Muscle layer of duodenum (tissue), 2 donors: Measurements from ENCODE around the gene GBP7.

Experiments used
- H3K27ac ChIP-seq: one replicate; pipeline ENCODE4 v1.7.0; 2013; ENCODE audit warnings: mild to moderate bottlenecking, low read length
- H3K27me3 ChIP-seq: one replicate; pipeline ENCODE4 v1.7.0; 2013; ENCODE audit warnings: low read depth, mild to moderate bottlenecking, control low read depth, low read length
- H3K36me3 ChIP-seq, 2 donors: one replicate each; pipeline ENCODE4 v1.7.0; 2013; ENCODE audit warnings: low read length in 2 of 2, control low read depth in 1 of 2, mild to moderate bottlenecking in 1 of 2; ENCODE audit not compliant: insufficient read depth in 2 of 2, control insufficient read depth in 1 of 2
- H3K4me1 ChIP-seq, 2 donors: one replicate each; pipeline ENCODE4 v1.7.0; 2013; ENCODE audit warnings: low read length in 2 of 2, mild to moderate bottlenecking in 2 of 2, control low read depth in 1 of 2, moderate library complexity in 1 of 2; ENCODE audit not compliant: insufficient read depth in 2 of 2, control insufficient read depth in 1 of 2
- H3K4me3 ChIP-seq, 2 donors: one replicate each; pipeline ENCODE4 v1.7.0; 2013; ENCODE audit warnings: low read length in 2 of 2, low read depth in 1 of 2, mild to moderate bottlenecking in 1 of 2
- H3K9me3 ChIP-seq, 2 donors: one replicate each; pipeline ENCODE4 v1.7.0; 2013; ENCODE audit warnings: low read length in 2 of 2, control low read depth in 1 of 2, mild to moderate bottlenecking in 1 of 2; ENCODE audit not compliant: control insufficient read depth in 1 of 2
- donor health status: healthy.

The GBP7 gene

DNA sequence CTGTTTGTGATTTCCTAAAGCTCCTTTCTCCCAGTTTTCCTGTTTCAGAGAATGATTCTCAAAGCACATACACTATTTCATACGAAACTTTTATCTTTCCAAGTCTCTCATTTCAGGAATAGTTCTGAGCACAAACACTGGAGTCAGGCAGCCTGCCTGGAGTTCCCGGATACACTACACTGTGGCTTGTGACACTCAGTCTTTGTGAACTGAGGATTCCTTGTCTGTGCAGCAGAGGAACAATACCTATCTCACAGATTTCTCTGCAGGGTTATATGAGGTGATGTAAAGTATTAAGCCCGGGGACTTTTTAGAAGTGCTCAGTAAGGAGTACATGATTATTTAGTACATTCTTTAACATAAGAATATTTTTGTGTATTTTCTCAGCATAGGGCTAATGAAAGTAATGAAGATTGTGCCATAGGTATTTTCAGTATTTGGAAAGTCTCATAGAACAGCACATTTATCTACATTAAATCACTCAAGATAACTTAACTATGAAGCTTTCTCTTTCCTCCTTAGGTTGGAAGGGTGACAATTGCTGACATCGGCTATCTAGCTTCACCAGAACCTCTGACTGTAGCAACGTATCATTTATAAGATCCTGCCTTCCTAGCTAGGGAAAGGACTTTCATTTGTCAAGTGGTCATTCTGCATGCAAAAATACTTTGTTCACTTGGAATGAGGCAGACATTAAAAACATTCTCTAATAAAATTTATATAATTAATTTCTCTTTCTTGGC is 62.8 kb downstream of the GBP7 start:
- Histone ChIP-seq H3K36me3 (peaks cover 53 to 75% of the 10 kb centered on the region in 2 donors), H3K4me3 (no peak overlapping the region), H3K9me3 (no peaks in the 10 kb centered on the region), H3K27me3 (no peaks in the 10 kb centered on the region), H3K4me1 (peaks cover 0 to 11% of the 10 kb centered on the region in 2 donors), H3K27ac (no peak overlapping the region)

DNA sequence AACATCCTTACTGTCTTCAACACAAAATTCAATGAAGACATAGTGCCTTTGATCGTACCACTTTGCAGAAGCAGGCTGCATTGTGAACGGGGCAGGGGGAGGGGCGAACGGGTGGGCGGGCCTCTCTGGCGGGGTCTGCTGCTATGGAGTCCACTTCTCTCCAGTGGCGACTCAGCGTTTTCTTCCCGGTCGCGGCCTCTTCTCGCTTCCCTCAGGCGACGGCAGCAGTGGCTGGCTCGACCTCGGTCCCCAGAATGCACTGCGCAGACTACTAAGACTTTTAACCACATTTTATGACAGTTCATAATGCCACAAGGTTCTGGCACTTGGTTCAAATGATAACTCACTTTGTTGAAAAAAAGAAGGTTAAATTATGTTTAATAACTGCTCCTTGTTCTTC is 71.1 kb downstream of the GBP7 start:
- Histone ChIP-seq H3K9me3 (no peaks in the 10 kb centered on the region), H3K4me1 (no peaks in the 10 kb centered on the region)

GRCh38 chr1:89104147-89104546 is 71.7 kb downstream of the GBP7 start:
- Histone ChIP-seq H3K4me3 (no peak overlapping the region), H3K4me1 (no peaks in the 10 kb centered on the region), H3K9me3 (no peaks in the 10 kb centered on the region), H3K36me3 (peaks cover 38 to 44% of the 10 kb centered on the region in 2 donors), H3K27me3 (no peaks in the 10 kb centered on the region), H3K27ac (no peak overlapping the region)

More for the DNA sequence above, 71.1 kb downstream of the GBP7 start:
- no peaks in the 10 kb centered on the region for H3K27me3 ChIP-seq
- H3K4me3 ChIP-seq = no peak overlapping the region
- peaks cover 42 to 49% of the 10 kb centered on the region in 2 donors for H3K36me3 ChIP-seq
- H3K27ac ChIP-seq = no peak overlapping the region

DNA sequence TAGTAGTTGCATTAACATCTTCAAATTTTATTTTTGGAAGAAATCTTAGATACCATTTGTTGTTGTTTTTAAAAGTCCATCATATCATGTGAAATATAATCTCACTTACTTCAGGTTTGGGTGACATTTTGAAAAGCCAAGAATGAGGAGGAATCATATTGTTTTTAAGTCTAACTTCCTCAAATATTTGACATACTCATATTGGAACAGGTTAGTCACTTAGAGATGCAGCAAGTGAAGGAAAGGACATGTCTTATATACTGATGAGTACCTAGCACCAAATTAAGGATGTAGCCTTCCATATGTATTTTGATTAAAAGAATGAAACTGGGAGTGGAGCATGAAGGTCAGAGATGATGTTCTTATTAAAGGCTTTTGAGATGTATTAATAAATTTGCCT is 73.8 kb downstream of the GBP7 start:
- no peaks in the 10 kb centered on the region for H3K27me3 ChIP-seq
- H3K9me3 ChIP-seq = no peaks in the 10 kb centered on the region
- H3K36me3 ChIP-seq = peaks cover 20 to 23% of the 10 kb centered on the region in 2 donors
- H3K27ac ChIP-seq = no peak overlapping the region
- no peaks in the 10 kb centered on the region for H3K4me1 ChIP-seq
- no peak overlapping the region for H3K4me3 ChIP-seq

DNA sequence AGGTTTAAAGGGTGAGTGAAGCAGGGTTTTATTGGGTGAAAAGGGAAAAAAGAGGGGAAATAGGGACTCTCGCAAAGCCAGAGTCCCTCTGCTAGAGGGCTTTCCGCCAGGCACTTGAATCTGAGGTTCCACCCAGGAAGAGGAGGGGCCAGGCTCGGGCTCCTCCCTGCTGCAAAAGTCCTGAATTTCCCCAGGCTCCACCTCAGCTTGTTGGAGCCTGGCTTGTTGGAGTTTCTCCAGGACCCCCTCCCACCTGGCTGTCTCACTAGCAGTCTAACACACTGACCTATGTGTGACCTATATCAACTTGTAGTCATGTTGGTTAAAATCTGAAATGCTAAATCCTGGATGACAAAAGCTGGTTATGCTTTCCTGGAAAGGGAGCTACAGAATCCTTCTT is 75.4 kb downstream of the GBP7 start:
- no peak overlapping the region for H3K4me3 ChIP-seq
- H3K27ac ChIP-seq = no peak overlapping the region
- H3K27me3 ChIP-seq = no peaks in the 10 kb centered on the region
- H3K9me3 ChIP-seq = peaks cover 0 to 4% of the 10 kb centered on the region in 2 donors
- H3K4me1 ChIP-seq = no peaks in the 10 kb centered on the region
- H3K36me3 ChIP-seq = peaks cover 6 to 16% of the 10 kb centered on the region in 2 donors

DNA sequence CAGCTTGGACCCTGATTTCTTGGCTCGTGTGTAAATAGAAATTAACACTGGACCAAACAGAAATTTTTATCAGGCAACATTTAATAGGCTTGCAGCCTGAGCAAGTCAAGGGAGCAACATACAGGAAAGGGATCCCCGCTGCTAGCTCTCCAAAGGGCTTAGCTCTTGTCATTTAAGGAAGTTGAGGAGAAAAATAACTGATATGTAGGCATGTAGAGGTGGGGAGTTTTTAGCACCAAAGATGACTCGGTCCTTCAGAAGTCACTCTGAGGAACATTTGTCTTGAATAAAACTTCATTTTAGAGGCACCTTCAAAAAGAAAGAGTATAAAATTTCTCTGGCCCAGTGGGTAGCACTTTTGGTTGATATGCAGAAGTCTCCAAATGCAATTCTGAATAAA is 76.9 kb downstream of the GBP7 start:
- Histone ChIP-seq H3K9me3 (peaks cover 0 to 4% of the 10 kb centered on the region in 2 donors), H3K27ac (no peak overlapping the region), H3K4me1 (no peaks in the 10 kb centered on the region), H3K36me3 (peaks cover 0 to under 1% of the 10 kb centered on the region in 2 donors), H3K4me3 (no peak overlapping the region), H3K27me3 (no peaks in the 10 kb centered on the region)

GRCh38 chr1:89095737-89096136 is 80.1 kb downstream of the GBP7 start:
- H3K36me3 ChIP-seq = no peaks in the 10 kb centered on the region
- H3K27ac ChIP-seq = no peak overlapping the region
- no peak overlapping the region for H3K4me3 ChIP-seq
- no peaks in the 10 kb centered on the region for H3K27me3 ChIP-seq
- no peaks in the 10 kb centered on the region for H3K4me1 ChIP-seq
- peaks cover 0 to 4% of the 10 kb centered on the region in 2 donors for H3K9me3 ChIP-seq

DNA sequence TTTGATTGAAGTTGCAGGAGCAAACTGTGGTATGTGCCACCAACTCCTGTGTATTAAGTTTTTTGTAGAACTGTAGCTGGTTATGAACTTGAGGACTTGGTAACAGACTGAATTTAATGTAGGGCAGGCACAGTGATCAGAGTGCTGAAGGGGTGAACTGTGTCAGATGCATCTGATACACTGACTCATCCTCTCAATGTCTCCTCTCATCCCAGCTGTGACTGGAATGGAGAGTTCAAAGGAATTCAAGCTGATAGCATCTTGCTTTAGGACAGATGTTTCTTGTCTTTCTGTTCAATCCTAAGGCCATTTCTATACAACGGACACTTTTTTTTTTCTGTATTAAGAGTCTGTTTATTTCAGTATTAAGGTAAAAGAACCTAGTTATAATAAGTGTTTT is 85.8 kb downstream of the GBP7 start:
- H3K27me3 ChIP-seq = no peaks in the 10 kb centered on the region
- H3K27ac ChIP-seq = no peak overlapping the region
- H3K4me3 ChIP-seq = no peak overlapping the region
- no peaks in the 10 kb centered on the region for H3K36me3 ChIP-seq
- H3K4me1 ChIP-seq = no peaks in the 10 kb centered on the region
- no peaks in the 10 kb centered on the region for H3K9me3 ChIP-seq

GRCh38 chr1:89088572-89088971 is 87.2 kb downstream of the GBP7 start:
- no peak overlapping the region for H3K27ac ChIP-seq
- H3K36me3 ChIP-seq = no peaks in the 10 kb centered on the region
- no peaks in the 10 kb centered on the region for H3K27me3 ChIP-seq
- H3K9me3 ChIP-seq = no peaks in the 10 kb centered on the region
- H3K4me3 ChIP-seq = no peak overlapping the region
- no peaks in the 10 kb centered on the region for H3K4me1 ChIP-seq

- Histone ChIP-seq H3K27ac (no peak overlapping the region), H3K4me3 (no peak overlapping the region), H3K4me1 (no peaks in the 10 kb centered on the region), H3K9me3 (no peaks in the 10 kb centered on the region), H3K27me3 (no peaks in the 10 kb centered on the region), H3K36me3 (no peaks in the 10 kb centered on the region)
Measured at GRCh38 chr1:89087241-89087640, 88.6 kb downstream of the GBP7 start.

- H3K36me3 ChIP-seq = no peaks in the 10 kb centered on the region
- H3K4me1 ChIP-seq = no peaks in the 10 kb centered on the region
- H3K27me3 ChIP-seq = no peaks in the 10 kb centered on the region
- no peak overlapping the region for H3K4me3 ChIP-seq
- H3K27ac ChIP-seq = no peak overlapping the region
- H3K9me3 ChIP-seq = no peaks in the 10 kb centered on the region
Measured at GRCh38 chr1:89085781-89086180, 90.0 kb downstream of the GBP7 start.
